ENCODE results near the gene LITAF.

DNA sequence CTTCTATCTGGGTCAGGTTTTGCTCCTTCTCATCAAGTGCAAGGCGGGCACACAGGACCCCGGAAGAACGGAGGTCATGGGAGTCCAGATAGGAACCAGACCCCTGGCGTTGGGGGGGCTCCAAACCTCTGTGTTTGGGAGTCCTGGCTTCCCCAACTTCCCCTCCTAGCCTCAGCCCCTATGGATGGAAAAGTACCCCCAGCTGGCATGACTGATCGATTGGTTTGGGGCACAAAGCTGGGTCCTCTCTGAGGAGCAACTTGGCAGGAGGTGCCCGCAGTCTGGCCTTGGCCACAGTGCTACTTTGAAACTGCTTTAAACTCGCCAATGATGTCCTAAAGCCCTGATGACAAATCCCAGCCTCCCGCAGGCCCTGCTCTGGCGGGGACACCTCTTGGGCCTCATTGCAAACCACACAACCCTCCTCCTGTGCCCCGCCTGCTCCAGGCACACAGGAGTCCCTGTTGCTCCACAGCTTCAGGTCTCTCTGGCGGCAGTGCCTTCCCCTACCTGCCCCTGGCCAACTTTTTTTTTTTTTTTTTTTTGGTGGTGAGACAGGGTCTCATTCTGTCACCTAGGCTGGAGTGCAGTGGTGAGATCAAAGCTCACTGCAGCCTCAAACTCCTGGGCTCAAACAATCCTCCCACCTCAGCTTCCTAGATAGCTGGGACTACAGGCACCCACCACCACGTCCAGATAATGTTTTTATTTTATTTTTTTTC is 43.5 kb upstream of the LITAF start:
- no peak for TF ChIP-seq EZH2 (IDR thresholded peaks at IDR 0.05; ENCODE audit: insufficient read depth, poor library complexity, severe bottlenecking)
- TF ChIP-seq EZH2phosphoT487 (IDR thresholded peaks at IDR 0.05; ENCODE audit: insufficient read depth, low read depth): no peak
